H54 (cell line): Measurements from ENCODE around the gene AHDC1.

Source experiments
- DNase-seq: peaks from one replicate; pipeline ENCODE4 v3.0.0; 2011; ENCODE audit warnings: low spot score, mixed read lengths; ENCODE audit not compliant: insufficient read length
- FAIRE-seq: peaks from 3 replicates; lab custom pipeline; 2011; peaks lifted over from hg19 to GRCh38; lab: Jason Lieb, UNC
- POLR2A ChIP-seq: IDR thresholded peaks from 2 replicates; pipeline ENCODE4 v1.6.1; 2011; ENCODE audit warnings: low read depth, mild to moderate bottlenecking, low read length

AHDC1 gene

DNA sequence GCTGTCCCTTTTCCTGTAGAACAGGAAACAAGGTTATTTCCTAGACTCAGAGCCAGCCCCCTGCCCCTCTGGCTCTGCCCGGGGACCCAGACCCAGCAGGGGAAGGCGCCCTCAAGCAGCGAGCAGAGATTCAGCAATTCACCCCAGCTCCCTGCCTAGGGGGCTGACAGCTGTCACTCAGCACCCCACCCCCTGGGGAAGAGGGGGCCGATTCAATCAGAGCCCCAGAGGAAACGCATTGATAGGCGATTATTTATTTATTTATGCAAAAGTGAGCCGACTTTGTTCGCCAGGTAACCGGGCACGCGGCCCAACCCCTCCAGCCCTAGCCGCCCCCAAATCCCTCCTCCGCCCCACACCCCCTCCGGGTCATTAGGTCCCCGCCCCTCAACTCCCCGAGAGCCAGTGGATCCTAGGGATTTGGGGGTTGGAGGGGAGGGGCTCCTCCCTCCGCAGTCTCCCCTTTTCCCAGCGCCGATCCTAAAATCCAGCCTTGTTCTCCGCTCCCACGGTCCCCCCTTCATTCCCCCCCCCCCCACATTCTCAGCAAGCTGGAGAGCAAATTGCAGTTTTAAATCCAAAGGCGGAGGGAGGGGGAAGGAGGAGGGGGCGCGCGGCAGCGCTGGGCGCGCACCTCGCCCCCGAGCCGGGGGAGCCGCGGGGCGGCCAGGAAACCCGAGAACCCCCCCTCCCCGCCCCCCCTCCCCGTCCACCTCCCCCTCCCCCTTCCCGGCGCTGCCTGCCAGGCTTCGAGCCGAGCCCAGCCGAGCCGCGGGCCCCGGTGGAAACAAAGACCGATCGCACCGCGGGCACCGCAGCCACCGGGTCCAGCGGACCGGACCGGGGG lies 1.3 kb downstream of the AHDC1 start:
- FAIRE-seq, result no peak
- no peak for TF ChIP-seq POLR2A
- no peak for DNase-seq

DNA sequence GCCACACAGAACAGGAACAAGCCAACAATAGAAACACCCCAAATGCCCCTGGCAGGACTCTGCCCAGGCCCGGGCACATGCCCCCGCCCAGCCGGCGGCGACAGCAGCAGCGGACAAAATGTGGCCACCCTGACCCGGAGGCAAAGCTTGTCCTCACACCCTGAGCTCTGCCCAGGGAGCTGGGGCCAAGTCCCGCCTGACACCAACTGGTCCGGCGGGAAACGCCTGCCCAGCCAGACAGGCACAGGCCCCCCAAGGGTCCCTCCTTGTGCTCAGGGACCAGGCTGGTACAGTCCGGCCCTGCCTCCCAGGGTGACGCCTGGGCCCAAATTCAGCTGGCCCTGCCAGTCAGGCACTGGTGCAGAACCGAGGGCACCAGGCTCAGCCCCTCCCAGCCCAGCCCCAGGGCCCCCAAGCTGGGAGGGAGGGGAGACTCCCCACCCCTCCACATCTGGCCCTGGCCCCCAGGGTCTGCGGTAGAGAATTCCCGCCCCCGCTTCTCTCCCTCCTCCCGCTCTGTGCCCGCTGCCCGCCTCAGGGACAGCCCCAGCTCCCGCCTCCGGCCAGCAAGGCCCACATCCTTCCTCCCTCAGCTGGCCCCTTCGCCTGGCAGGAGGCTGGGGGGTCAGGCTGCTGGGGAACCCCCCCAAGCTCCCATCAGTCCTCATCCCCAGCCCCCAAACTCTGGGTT lies 2.0 kb downstream of the AHDC1 start:
- FAIRE-seq (no peak), DNase-seq (peak; percentile 45)
- no peak for TF ChIP-seq POLR2A

DNA sequence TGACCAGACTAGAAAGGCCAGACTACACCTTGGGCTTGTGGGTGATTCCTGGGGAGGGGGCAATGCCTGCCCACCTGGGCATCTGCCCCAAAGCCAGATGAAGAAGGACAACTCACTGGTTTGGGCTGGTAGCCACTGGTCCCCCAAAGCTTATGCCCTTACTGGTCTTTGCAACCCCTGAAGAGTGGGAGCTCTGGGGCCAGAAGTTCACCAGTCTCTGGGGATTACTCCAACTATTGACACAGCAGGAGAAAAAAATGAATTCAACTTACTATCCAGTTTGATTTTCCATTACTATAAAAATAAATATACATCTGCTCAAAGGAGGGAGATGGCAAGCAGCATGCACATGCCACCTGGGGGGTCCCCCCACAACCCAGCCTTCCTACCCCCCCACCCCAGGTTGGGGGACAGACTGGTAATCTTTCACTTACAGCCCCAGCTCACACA lies 2.6 kb downstream of the AHDC1 start:
- DNase-seq (no peak), FAIRE-seq (no peak)
- no peak for TF ChIP-seq POLR2A

DNA sequence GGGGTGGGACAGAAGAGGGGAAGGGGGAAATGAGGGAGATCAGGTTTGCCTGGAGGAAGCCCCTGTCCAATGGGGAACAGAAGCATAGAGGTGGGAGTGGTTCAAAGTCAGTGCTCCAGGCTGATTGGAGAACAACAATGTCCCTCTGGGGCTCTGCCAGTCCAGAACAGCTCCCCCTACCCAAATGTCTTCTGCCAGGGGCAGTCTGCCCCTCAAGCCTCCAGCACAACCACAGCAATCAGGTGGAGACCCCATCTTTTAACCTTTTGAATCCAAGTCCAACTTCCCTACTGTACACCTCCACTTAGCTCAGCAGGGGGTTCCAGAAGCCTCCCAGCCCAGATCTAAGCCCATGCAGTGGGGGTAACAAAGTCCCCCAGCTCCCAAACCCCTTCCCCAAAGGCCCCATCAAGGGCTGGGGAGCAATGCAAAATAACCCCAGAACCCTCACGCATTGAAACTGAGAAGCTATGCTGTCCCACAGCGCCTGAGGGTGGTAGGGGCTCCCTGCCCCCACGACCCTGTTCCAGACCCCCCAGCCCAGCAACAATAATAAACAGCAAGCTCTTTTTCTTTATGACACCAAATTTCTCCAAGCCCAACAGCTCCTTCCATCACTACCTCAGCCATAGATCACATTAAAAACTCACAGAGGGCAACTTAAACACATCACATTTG lies 3.3 kb downstream of the AHDC1 start:
- no peak for TF ChIP-seq POLR2A
- DNase-seq, result no peak

DNA sequence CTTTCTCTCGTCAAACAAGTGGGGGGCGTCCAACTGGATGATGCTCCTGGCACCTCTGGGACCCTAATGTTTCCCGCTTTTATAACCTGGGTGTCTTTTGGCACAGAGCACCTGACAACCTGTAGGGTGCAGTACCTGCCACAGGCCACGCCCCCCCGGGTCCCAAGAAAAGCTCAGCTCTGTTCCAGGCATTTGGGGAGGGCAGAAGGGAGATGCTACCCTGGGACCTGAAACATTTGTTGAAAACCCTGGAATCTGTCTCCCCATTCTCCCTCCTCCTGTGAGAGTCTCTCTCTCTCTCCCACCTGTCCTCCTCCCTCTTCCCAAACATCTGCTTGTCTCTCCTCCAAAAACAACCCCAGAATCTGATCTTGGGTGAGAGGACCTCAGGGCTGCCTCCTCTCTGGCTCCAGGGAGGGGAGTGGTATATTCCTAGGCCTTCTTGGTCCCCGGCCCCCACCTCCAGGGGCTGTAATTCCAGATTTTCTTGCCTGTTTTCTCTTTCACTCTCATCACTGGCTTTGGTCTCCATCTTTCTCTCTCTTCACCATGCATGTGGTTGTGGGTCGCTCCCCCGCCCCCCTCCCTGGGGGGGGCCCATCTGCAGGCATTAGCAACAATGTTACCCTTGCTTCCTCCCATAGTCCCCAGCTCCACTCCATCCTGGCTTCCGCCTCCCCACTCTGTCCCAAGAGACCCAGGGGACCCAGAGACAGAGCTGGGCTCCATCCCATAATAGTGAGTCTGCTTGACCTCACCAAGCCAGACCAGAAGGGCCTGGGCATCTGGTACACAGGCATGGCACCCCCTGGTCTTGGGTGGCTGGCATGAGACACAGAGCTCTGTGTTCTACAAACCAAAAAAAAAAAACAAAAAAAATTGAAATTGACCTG lies 4.1 kb downstream of the AHDC1 start:
- DNase-seq (no peak), FAIRE-seq (no peak)
- no peak for TF ChIP-seq POLR2A

More for the DNA sequence above, 3.3 kb downstream of the AHDC1 start:
- FAIRE-seq, result no peak

DNA sequence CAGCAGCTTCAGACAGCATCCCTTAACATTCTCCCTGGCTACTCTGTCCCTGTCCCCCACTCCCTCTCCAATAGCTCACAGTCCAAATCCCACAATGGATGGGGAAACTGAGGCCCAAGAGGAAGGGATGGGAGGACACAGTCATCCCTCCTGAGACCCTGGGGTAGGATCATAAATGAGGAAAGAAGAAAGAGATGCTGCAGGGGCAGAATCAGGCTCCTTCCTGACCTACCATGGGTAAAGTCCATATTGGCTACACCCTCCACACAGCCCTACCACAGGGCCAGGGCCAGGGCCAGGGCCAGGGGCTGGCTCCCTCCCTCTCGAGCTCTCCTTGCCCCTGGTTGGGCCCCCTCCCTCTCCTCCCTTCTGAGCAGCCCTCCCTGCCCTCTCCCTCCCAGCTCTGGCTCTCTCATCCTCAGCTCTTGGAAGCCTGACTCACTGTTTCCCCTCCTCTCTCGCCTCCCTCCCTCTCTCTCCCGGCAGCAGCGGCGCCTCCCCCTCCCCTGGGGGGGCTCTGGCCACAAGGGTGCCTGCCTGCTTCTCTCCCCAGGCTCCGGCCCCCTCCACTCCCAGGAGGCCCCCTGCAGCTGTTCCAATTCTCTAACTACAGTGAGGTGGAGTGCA lies 4.9 kb downstream of the AHDC1 start:
- TF ChIP-seq POLR2A, result no peak
- no peak for FAIRE-seq
- peak; percentile 76 for DNase-seq

DNA sequence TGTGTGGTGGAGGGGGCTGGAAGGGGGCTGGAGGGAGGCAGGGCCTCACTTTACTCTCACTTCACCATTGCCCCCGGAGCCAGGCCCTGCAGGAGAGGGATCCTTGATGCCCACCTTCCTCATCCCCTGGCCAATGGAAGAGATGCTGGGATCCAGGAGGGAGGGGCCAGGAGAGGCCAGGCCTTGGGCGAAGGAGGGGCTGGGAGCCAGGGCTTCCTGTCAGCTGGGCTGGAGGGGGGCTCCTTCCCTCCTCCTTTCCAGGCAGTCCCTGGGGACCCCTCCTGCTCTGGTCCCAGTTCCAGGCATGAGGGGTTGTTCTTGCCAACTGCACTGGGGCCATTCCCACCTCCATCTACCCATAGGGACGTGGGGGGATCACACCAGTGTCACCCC lies 5.7 kb downstream of the AHDC1 start:
- FAIRE-seq (no peak), DNase-seq (no peak)
- TF ChIP-seq POLR2A, result no peak

DNA sequence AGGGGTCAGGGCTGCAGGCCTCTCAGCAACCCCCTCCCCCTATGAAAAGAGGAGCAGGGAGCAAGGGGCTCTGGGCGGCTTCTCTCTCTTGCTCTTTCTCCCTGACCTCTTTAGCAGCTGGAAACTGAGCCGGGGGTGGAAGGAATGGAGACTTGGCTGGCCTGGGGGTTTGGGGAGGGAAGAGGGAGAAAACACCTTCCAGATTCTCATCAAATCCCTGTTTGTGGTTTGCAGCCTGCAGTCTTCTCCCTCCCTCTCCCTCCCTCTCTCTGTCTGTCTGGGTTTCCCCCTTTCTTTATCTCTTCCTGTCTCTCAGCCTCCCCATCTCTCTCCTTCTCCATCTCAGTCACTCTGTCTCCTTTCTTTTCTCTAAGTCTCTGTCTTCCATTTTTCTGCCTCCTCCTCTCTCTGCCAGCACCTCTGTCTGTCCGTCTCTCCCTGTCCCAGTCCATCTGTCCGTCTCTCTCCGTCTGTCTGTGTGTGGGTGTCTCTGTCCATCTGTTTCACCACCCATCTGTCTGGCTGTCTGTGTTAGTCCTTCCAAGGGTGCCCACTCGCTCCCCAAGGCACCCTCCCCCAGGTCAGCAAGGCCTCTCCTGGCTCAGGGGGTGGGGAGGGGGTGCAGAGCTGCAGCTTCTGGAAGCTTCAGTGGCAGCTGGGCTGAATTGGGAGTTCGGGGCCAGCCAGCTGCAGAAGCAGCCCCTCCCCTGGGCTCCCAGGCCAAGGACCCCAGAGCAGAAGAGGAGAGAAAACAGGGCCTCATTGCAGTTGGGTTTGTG lies 6.2 kb downstream of the AHDC1 start:
- FAIRE-seq (no peak), DNase-seq (no peak)
- TF ChIP-seq POLR2A, result no peak

DNA sequence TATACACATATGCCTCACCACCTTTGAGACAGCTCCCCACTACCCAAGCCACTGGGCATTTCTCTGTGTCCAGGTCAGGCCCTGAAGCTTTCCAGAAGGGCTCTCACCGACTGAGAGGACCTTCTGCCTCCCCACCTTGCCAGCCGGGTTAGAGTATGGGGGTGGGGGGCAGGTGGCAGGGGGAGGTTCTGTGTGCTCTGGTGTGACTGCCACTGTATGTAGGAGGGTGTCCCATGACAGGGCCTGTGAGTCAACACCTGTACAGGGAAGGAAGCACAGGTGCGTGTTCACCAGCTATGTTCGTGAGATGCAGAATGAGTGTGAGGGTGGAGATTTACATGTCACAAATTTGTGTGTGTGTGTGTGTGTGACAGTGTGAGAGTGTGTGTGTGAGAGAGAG lies 7.0 kb downstream of the AHDC1 start:
- no peak for TF ChIP-seq POLR2A
- FAIRE-seq, result no peak
- DNase-seq, result no peak

DNA sequence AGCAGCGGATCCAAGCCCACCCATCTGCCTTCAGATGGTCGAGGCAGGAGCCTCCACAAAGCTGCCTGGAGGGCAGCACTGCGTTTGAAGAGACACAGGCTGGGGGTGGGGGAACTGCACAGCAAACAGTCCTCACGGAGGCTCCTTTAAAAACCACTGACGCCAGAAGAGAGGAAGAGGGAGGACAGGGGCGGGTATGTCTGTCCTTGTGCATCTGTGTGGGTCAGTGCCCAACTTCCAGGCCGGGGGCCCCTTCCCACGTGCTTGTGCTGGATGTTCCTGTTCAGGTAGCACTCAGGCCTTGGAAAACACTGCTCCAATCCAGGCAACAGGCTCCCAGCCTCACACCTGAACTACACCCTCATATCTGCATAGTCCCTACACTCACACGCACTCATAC lies 7.7 kb downstream of the AHDC1 start:
- DNase-seq, result no peak
- no peak for TF ChIP-seq POLR2A
- no peak for FAIRE-seq

DNA sequence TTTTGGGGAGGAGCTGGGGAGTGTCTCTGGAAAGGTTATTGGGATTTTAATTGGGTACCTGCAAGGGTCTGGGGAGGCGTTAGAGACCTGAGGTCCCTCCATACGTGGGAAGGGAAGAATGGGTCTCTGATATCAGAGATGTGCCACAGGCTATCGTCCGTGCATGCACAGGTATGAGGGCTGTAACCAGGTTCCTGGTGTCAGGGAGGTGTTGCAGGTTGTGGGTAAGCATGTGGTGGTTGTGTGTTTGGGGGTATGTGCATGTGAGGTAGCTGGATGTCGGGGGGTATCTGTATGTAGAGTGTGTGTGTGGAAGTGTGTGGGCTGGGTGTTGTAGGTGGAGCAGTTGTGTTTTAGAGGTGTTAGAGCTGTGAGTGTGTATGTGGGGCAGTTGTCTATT lies 8.3 kb downstream of the AHDC1 start:
- FAIRE-seq (no peak), DNase-seq (no peak)
- no peak for TF ChIP-seq POLR2A
